K562 (cell line): ENCODE results near the gene POC1B. TPM values are rescaled to one million over a fixed set of nuclear protein-coding genes. Genes with fewer than 3 reads are reported as not detected.

ENCODE experiments used
- CREB3L1 ChIP-seq: fragments of 450-650 bp; IDR thresholded peaks from 2 replicates; pipeline ENCODE4 v1.6.1; 2014; ENCODE audit warnings: low read depth, mild to moderate bottlenecking, moderate library complexity, borderline replicate concordance
- ESRRB ChIP-seq: fragments of 250-450 bp; sonication (Bioruptor Pico); IDR thresholded peaks from 2 replicates; pipeline ENCODE4 v1.5.0; 2020; ENCODE audit warnings: mild to moderate bottlenecking, moderate library complexity, borderline replicate concordance
- GATAD2A ChIP-seq: fragments of 450-650 bp; IDR thresholded peaks from 2 replicates; pipeline ENCODE4 v1.6.1; 2017
- KAT2B ChIP-seq: IDR thresholded peaks from one replicate; pipeline ENCODE4 v1.6.1; 2012; ENCODE audit warnings: low read depth, mild to moderate bottlenecking, control low read depth, inconsistent platforms, low read length, moderate library complexity
- NEUROD1 ChIP-seq: fragments of 150-350 bp; IDR thresholded peaks from 2 replicates; pipeline ENCODE4 v1.6.1; 2014; ENCODE audit warnings: borderline replicate concordance, low read length, low read depth; ENCODE audit not compliant: partially characterized antibody
- RCOR1 ChIP-seq, 2 experiments: IDR thresholded peaks; 2 replicates each; pipeline ENCODE4 v1.6.1; 2012; ENCODE audit warnings: low read depth in 2 of 2, low read length in 2 of 2, borderline replicate concordance in 1 of 2, improper control_type of control experiment in 1 of 2
- THRAP3 ChIP-seq: fragments of 450-650 bp; IDR thresholded peaks from 2 replicates; pipeline ENCODE4 v1.6.1; 2016; ENCODE audit warnings: mild to moderate bottlenecking, inconsistent platforms, borderline replicate concordance
- ZHX1 ChIP-seq: fragments of 150-350 bp; conservative IDR thresholded peaks from 2 replicates; pipeline ENCODE4 v1.6.1; 2014; ENCODE audit warnings: low read length
- polyA plus RNA-seq, 8 experiments: library from polyadenylated mRNA; depleted of rRNA in 4 of 8; stranded (reverse) in 5 of 8; unstranded in 3 of 8; fragments of >200 nt; fragmentation: Nextera tagmentation in 2 of 8; fragmentation: Illumina TruSeq in 1 of 8; extraction: Ambion mirVana in 2 of 8; extraction: Trizol in 1 of 8; gene quantifications; 2 replicates each; pipeline versions ENCODE4 v1.2.1 to v1.2.3, GENCODE V29; 2011 to 2014; ENCODE audit warnings: inconsistent platforms in 1 of 8, missing spikeins in 1 of 8
- total RNA-seq, 7 experiments: library from RNA; depleted of rRNA in 6 of 7; stranded (reverse); fragments of >200 nt in 6 of 7; fragmentation: Illumina TruSeq in 2 of 7; extraction: Trizol in 2 of 7; gene quantifications; 2 replicates each; pipeline versions ENCODE4 v1.2.1 to v1.2.3, GENCODE V29; 2011 to 2021; ENCODE audit warnings: low replicate concordance in 1 of 7

POC1B gene
- total and polyA plus RNA-seq, 9 of the 15 experiments (the other 6 are each of a cell fraction or from before 2014, with no cell fraction given): 4.5 to 16.1 (median 10.4) TPM

GRCh38 chr12:89494411-89495231 lies 31.2 kb downstream of the POC1B start (continued):
- TF ChIP-seq NEUROD1: no peak
- TF ChIP-seq ZHX1: no peak
- no peak for TF ChIP-seq THRAP3
- no peak for TF ChIP-seq RCOR1 (IDR thresholded peaks at IDR 0.05; ENCODE audit: borderline replicate concordance in 1 of 2, low read depth in 2 of 2, low read length in 2 of 2)
- no peak for TF ChIP-seq KAT2B
- TF ChIP-seq ESRRB (CRISPR knock-in tag): no peak
- TF ChIP-seq GATAD2A: no peak
- TF ChIP-seq CREB3L1: peak; percentile 47; the same call in 1 of the 2 replicates
